ENCODE data around the gene ICAM5.
"Not testable (repeated sequence)": the region's sequence is repeated elsewhere in the genome, so short reads cannot be mapped to it uniquely, and the experiment has no call there.

The ICAM5 gene

GRCh38 chr19:10270616-10271394, 18.9 kb upstream of the ICAM5 start, which contains the start of gene ICAM1:
Gene ICAM1, plus strand, starts transcription at chr19:10271120. Its CDS starts 40 bp downstream, at chr19:10271160.
- peak; percentile 63 to 77 for DNase-seq (ENCODE audit: low read depth in 2 of 2)

- DNase-seq (ENCODE audit: low read depth in 2 of 2) = no peak
These were observed 18.1 kb upstream of the ICAM5 start for GRCh38 chr19:10271543-10272086.

GRCh38 chr19:10274589-10274988, 15.2 kb upstream of the ICAM5 start:
- no peak for DNase-seq (ENCODE audit: low read depth in 2 of 2)

GRCh38 chr19:10277795-10278589, 11.8 kb upstream of the ICAM5 start:
- no peak for DNase-seq (ENCODE audit: low read depth in 2 of 2)

- DNase-seq (ENCODE audit: low read depth in 2 of 2) = no peak
These were observed 10.8 kb upstream of the ICAM5 start for GRCh38 chr19:10278935-10279334.

GRCh38 chr19:10279737-10280442, 9.9 kb upstream of the ICAM5 start:
- DNase-seq (ENCODE audit: low read depth in 2 of 2) = no peak

GRCh38 chr19:10282043-10282442, 7.7 kb upstream of the ICAM5 start:
- not testable (repeated sequence) for DNase-seq (ENCODE audit: low read depth in 2 of 2)

GRCh38 chr19:10283301-10284064, 6.3 kb upstream of the ICAM5 start:
- DNase-seq (ENCODE audit: low read depth in 2 of 2) = no peak

GRCh38 chr19:10284065-10284959, 5.4 kb upstream of the ICAM5 start:
- DNase-seq (ENCODE audit: low read depth in 2 of 2) = no peak

GRCh38 chr19:10284960-10285278, 4.8 kb upstream of the ICAM5 start:
- no peak for DNase-seq (ENCODE audit: low read depth in 2 of 2)

GRCh38 chr19:10285393-10285792, 4.4 kb upstream of the ICAM5 start:
- DNase-seq (ENCODE audit: low read depth in 2 of 2) = no peak

- peak in 1 of 2 donors; percentile 37 for DNase-seq (ENCODE audit: low read depth in 2 of 2)
These were observed 2.7 kb upstream of the ICAM5 start, which contains the start of gene ICAM4 for GRCh38 chr19:10286803-10287737. Gene ICAM4, plus strand, starts transcription at chr19:10286955. Its CDS starts 58 bp downstream, at chr19:10287013.

GRCh38 chr19:10288662-10289166, 1.0 kb upstream of the ICAM5 start:
- peak in 1 of 2 donors; percentile 46 for DNase-seq (ENCODE audit: low read depth in 2 of 2)

- DNase-seq (ENCODE audit: low read depth in 2 of 2) = peak in 1 of 2 donors; percentile 66
These were observed 451 bp upstream of the ICAM5 start for GRCh38 chr19:10289167-10289835.

- DNase-seq (ENCODE audit: low read depth in 2 of 2) = no peak
These were observed 664 bp downstream of the ICAM5 start for GRCh38 chr19:10290357-10290875.

- peak in 1 of 2 donors; percentile 52 for DNase-seq (ENCODE audit: low read depth in 2 of 2)
These were observed 1.3 kb downstream of the ICAM5 start for GRCh38 chr19:10290876-10291553.

GRCh38 chr19:10291554-10292205, 1.9 kb downstream of the ICAM5 start:
- no peak for DNase-seq (ENCODE audit: low read depth in 2 of 2)
